ENCODE results near the gene PRKAR1B.

DNA sequence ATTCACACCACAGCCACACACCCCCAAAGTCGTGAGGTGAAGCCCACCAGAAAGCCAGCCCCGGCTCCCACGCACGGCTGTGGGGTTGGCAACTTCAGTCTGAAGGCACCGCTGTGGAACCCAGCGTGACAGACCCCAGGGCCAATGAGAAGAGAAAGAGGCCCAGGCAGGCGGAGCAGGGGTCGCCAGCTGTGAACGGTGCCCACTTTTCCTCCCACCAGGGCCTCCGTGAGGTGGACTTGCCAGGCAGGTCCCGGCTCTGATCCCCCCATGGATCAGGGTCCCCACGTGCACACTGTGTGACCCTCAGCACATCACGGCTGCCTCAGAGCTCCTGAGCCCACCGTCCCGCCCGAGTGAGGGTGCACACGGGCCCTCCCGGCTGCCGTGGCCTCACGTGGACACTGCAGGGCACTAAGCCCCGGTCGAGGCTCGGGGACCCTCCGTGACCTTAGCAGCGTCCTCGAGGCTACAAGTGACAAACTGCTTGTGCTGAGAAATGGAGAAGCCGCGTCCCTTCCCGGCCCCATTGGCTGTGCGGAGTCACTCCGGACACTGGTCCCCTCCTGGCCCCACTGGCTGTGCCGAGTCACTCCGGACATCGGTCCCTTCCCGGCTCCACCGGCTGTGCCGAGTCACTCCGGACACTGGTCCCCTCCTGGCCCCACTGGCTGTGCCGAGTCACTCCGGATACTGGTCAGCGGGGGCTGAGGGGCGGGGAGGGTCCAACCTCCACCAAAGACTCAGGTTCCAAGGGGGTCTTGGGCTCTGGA is 135.0 kb downstream of the PRKAR1B start:
- TF ChIP-seq, protein P1, sequence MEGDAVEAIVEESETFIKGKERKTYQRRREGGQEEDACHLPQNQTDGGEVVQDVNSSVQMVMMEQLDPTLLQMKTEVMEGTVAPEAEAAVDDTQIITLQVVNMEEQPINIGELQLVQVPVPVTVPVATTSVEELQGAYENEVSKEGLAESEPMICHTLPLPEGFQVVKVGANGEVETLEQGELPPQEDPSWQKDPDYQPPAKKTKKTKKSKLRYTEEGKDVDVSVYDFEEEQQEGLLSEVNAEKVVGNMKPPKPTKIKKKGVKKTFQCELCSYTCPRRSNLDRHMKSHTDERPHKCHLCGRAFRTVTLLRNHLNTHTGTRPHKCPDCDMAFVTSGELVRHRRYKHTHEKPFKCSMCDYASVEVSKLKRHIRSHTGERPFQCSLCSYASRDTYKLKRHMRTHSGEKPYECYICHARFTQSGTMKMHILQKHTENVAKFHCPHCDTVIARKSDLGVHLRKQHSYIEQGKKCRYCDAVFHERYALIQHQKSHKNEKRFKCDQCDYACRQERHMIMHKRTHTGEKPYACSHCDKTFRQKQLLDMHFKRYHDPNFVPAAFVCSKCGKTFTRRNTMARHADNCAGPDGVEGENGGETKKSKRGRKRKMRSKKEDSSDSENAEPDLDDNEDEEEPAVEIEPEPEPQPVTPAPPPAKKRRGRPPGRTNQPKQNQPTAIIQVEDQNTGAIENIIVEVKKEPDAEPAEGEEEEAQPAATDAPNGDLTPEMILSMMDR (IDR thresholded peaks at IDR 0.05; ENCODE audit: low read length): no peak
- no peak for TF ChIP-seq EZH2 (IDR thresholded peaks at IDR 0.05; ENCODE audit: borderline replicate concordance, low read length)

All from OCI-LY1 (cell line).